Adrenal gland (tissue), 12 donors: ENCODE measurements around the gene FAM180A. TPM values are rescaled to one million over a fixed set of nuclear protein-coding genes. Genes with fewer than 3 reads are reported as not detected.

Experiments used
- DNase-seq, 7 donors: peaks; one replicate each; pipeline ENCODE4 v3.0.0-alpha.2; 2019 to 2020
- H3K27ac ChIP-seq, 5 donors: fragments of 200-600 bp; sonication (generic) in 4 of 5; 1 replicate in 3 of 5; 2 replicates in 2 of 5; pipeline versions ENCODE4 v1.5.1 to v1.8.0; 2016 to 2020; ENCODE audit warnings: mild to moderate bottlenecking in 1 of 5
- H3K27me3 ChIP-seq: fragments of 200-600 bp; 2 replicates; pipeline ENCODE4 v1.8.0; 2021
- H3K36me3 ChIP-seq, 2 donors: fragments of 200-600 bp; replicated peaks in 1 of 2; 1 replicate in 1 of 2; 2 replicates in 1 of 2; pipeline versions ENCODE4 v1.5.1 to v1.8.0; 2018 to 2022
- H3K4me1 ChIP-seq, 2 donors: fragments of 200-600 bp; replicated peaks in 1 of 2; 1 replicate in 1 of 2; 2 replicates in 1 of 2; pipeline versions ENCODE4 v1.5.1 to v1.8.0; 2018 to 2021
- H3K4me3 ChIP-seq, 4 donors: fragments of 200-600 bp; sonication (generic) in 3 of 4; one replicate each; pipeline ENCODE4 v1.5.1; 2016 to 2018
- H3K9me3 ChIP-seq, 3 donors: fragments of 200-600 bp; sonication (generic) in 1 of 3; replicated peaks in 1 of 3; 1 replicate in 2 of 3; 2 replicates in 1 of 3; pipeline versions ENCODE4 v1.5.1 to v1.8.0; 2016 to 2021
- CTCF ChIP-seq, 6 experiments: fragments of 450-650 bp in 4 of 6; fragments of 200-600 bp in 2 of 6; sonication (generic) in 1 of 6; IDR thresholded peaks; 1 replicate in 5 of 6; 2 replicates in 1 of 6; pipeline versions ENCODE4 v1.5.1 to v1.8.0; 2016 to 2021; ENCODE audit warnings: antibody characterized with exemption in 6 of 6, mild to moderate bottlenecking in 2 of 6, moderate library complexity in 1 of 6
- POLR2A ChIP-seq, 2 donors: fragments of 450-650 bp; IDR thresholded peaks; one replicate each; pipeline ENCODE4 v1.6.1; 2017; ENCODE audit warnings: antibody characterized with exemption in 2 of 2, mild to moderate bottlenecking in 2 of 2, moderate library complexity in 1 of 2
- WGBS, 4 donors: extraction: QIAGEN DNeasy Blood & Tissue Kit in 2 of 4; methylation state at CpG; one replicate each; pipeline versions ENCODE4 v1.1.5 to v1.1.7; 2013 to 2017; 5-methylcytosine and 5-hydroxymethylcytosine counted together
- intact Hi-C, 2 donors: fragments of 100-400 bp; cut with DNase I; formaldehyde crosslinking; loops; one replicate each; pipeline versions ENCODE4 v1.14.1 to v1.15.0; 2022 to 2023
- polyA plus RNA-seq, 3 donors: library from polyadenylated mRNA; stranded (reverse); fragments of 200-250 nt in 2 of 3; fragments of 350-450 nt in 1 of 3; fragmentation: Illumina TruSeq in 1 of 3; extraction: RNeasy Lipid Tissue Mini Kit (QIAGEN cat#74804) in 1 of 3; gene quantifications; one replicate each; pipeline ENCODE4 v1.2.3, GENCODE V29; 2013 to 2014
- total RNA-seq, 9 donors: library from RNA; depleted of rRNA in 4 of 9; stranded (reverse); fragments of >200 nt in 4 of 9; fragments of 120-200 nt in 1 of 9; fragmentation: NEBNext Ultra II Directional in 1 of 9; extraction: Animal tissue kit (Norgen Biotek cat#: 25700) in 1 of 9; gene quantifications; one replicate each; pipeline versions ENCODE4 v1.1.0 to v1.2.4, GENCODE V29; 2013 to 2023
- donor health status: healthy with polysubstance abuse.
- donor health status: Bipolar disorder and iron deficiency.
- donor health status: DM: yes; HTN: yes; CAD: no.
- donor health status: DM: no; HTN: no; CAD: no.
- donor health status: DM: no; HTN: no; CAD: no.
- donor health status: DM: yes; HTN: yes; CAD: no.

FAM180A gene
- total and polyA plus RNA-seq, 12 donors = 0.17 to 20.4 (median 4.0) TPM

- H3K27ac ChIP-seq = no peak overlapping the region
- no peaks in the 10 kb centered on the region for H3K4me1 ChIP-seq
- intact Hi-C loops = no loop called here
- no peaks in the 10 kb centered on the region for H3K9me3 ChIP-seq
- TF ChIP-seq POLR2A (IDR thresholded peaks at IDR 0.05) (no peak), CTCF (IDR thresholded peaks at IDR 0.05) (no peak)
- 70 to 88% (median 84%) methylated on average over 5 of the region's 5 CpGs for WGBS, 4 donors
- H3K36me3 ChIP-seq = no peaks in the 10 kb centered on the region
- no peak for DNase-seq
- H3K4me3 ChIP-seq = no peak overlapping the region
- H3K27me3 ChIP-seq = no peaks in the 10 kb centered on the region
Measured at GRCh38 chr7:135729230-135729629, 19.4 kb downstream of the FAM180A start.

GRCh38 chr7:135728136-135728669 is 20.4 kb downstream of the FAM180A start, which contains the start of gene SLC13A4:
Gene SLC13A4, minus strand, starts transcription at chr7:135728186. Its CDS starts 690 bp downstream, at chr7:135727496.
- no peak for DNase-seq
- no peaks in the 10 kb centered on the region for H3K36me3 ChIP-seq
- no peak within 1 kb of the TSS for H3K27ac ChIP-seq
- H3K4me1 ChIP-seq = no peaks in the 10 kb centered on the region
- WGBS, 4 donors = 86 to 92% (median 89%) methylated on average over 11 of the region's 11 CpGs
- H3K4me3 ChIP-seq = no peak within 1 kb of the TSS
- H3K27me3 ChIP-seq = no peaks in the 10 kb centered on the region
- no peaks in the 10 kb centered on the region for H3K9me3 ChIP-seq
- intact Hi-C loops = no loop called here
- TF ChIP-seq CTCF (IDR thresholded peaks at IDR 0.05) (no peak), POLR2A (IDR thresholded peaks at IDR 0.05) (no peak)

GRCh38 chr7:135726911-135727673 is 21.5 kb downstream of the FAM180A start:
- intact Hi-C loops = no loop called here

More at GRCh38 chr7:135726911-135727673, 21.5 kb downstream of the FAM180A start:
- Histone ChIP-seq H3K4me1 (no peaks in the 10 kb centered on the region), H3K36me3 (no peaks in the 10 kb centered on the region), H3K9me3 (no peaks in the 10 kb centered on the region), H3K27ac (no peak overlapping the region), H3K4me3 (no peak overlapping the region), H3K27me3 (no peaks in the 10 kb centered on the region)
- no peak for TF ChIP-seq CTCF (IDR thresholded peaks at IDR 0.05)
- TF ChIP-seq POLR2A (IDR thresholded peaks at IDR 0.05) = no peak
- WGBS, 4 donors = 87 to 95% (median 91%) methylated on average over 14 to 30 of the region's 30 CpGs
- DNase-seq = no peak
